Prostate gland (tissue), 2 donors: ENCODE data around the gene TMTC2.

Source experiments
- POLR2A ChIP-seq: fragments of 450-650 bp; IDR thresholded peaks from one replicate; pipeline ENCODE4 v1.6.1; 2016; ENCODE audit warnings: antibody characterized with exemption, mild to moderate bottlenecking
- TF ChIP-seq, protein P1 (sequence below), 4 experiments: fragments of 200-600 bp in 2 of 4; fragments of 450-650 bp in 2 of 4; sonication (generic) in 2 of 4; IDR thresholded peaks; 1 replicate in 3 of 4; 2 replicates in 1 of 4; pipeline ENCODE4 v1.5.1; 2016 to 2019; ENCODE audit warnings: antibody characterized with exemption in 4 of 4, mild to moderate bottlenecking in 2 of 4, moderate library complexity in 2 of 4

DNA sequence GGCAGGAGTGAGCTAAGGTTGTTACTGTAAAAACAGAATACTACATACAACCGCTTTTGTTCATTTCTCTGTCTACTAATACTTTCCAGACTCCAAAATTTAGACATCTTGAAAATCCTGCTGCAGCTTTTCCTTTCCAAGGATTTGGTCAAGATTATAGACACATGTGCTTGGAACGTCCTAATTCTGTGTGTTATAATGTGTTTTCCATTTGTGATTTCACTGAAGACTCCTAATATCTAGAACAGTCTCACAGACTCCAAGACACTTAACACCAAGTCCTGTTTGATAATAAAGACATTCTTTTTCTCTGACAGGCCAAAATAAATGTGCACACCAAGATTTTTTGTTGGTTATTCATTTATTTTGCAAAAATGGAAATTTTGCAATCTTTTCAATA lies 41.8 kb upstream of the TMTC2 start:
- TF ChIP-seq, protein P1, sequence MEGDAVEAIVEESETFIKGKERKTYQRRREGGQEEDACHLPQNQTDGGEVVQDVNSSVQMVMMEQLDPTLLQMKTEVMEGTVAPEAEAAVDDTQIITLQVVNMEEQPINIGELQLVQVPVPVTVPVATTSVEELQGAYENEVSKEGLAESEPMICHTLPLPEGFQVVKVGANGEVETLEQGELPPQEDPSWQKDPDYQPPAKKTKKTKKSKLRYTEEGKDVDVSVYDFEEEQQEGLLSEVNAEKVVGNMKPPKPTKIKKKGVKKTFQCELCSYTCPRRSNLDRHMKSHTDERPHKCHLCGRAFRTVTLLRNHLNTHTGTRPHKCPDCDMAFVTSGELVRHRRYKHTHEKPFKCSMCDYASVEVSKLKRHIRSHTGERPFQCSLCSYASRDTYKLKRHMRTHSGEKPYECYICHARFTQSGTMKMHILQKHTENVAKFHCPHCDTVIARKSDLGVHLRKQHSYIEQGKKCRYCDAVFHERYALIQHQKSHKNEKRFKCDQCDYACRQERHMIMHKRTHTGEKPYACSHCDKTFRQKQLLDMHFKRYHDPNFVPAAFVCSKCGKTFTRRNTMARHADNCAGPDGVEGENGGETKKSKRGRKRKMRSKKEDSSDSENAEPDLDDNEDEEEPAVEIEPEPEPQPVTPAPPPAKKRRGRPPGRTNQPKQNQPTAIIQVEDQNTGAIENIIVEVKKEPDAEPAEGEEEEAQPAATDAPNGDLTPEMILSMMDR (IDR thresholded peaks at IDR 0.05) = no peak
- no peak for TF ChIP-seq POLR2A
